MM.1S (cell line): ENCODE results near the gene PUSL1.

Experiments used
- DNase-seq: peaks from one replicate; pipeline ENCODE4 v3.0.0-alpha.2; 2015
- H2AFZ ChIP-seq: fragments of 300-600 bp; sonication (generic); 2 replicates; pipeline ENCODE4 v1.6.0; 2016; ENCODE audit warnings: antibody characterized with exemption, low read length
- H3F3A ChIP-seq: fragments of 300-600 bp; sonication (generic); 2 replicates; pipeline ENCODE4 v1.6.1; 2016; ENCODE audit warnings: mild to moderate bottlenecking, antibody characterized with exemption, low read length, moderate library complexity, mixed read lengths; ENCODE audit not compliant: insufficient read depth
- H3K27ac ChIP-seq: fragments of 300-600 bp; sonication (generic); 2 replicates; pipeline ENCODE4 v1.5.1; 2016; ENCODE audit warnings: mild to moderate bottlenecking, low read length
- H3K27me3 ChIP-seq: fragments of 300-600 bp; sonication (generic); replicated peaks from 2 replicates; pipeline ENCODE4 v1.6.0; 2016; ENCODE audit warnings: low read length; ENCODE audit not compliant: insufficient read depth
- H3K36me3 ChIP-seq: fragments of 300-600 bp; sonication (generic); replicated peaks from 2 replicates; pipeline ENCODE4 v1.6.1; 2016; ENCODE audit warnings: mild to moderate bottlenecking, low read length, mixed read lengths; ENCODE audit not compliant: insufficient read depth
- H3K4me1 ChIP-seq: fragments of 300-600 bp; sonication (generic); 2 replicates; pipeline ENCODE4 v1.6.1; 2016; ENCODE audit warnings: low read length, mixed read lengths
- H3K4me2 ChIP-seq: fragments of 300-600 bp; sonication (generic); 2 replicates; pipeline ENCODE4 v1.6.0; 2016; ENCODE audit warnings: low read depth, low read length
- H3K4me3 ChIP-seq: fragments of 300-600 bp; sonication (generic); 2 replicates; pipeline ENCODE4 v1.5.1; 2016; ENCODE audit warnings: low read length, mixed read lengths
- H3K79me2 ChIP-seq: fragments of 300-600 bp; sonication (generic); 2 replicates; pipeline ENCODE4 v1.6.1; 2016; ENCODE audit warnings: mixed run types, low read length, mixed read lengths
- H3K9ac ChIP-seq: fragments of 300-600 bp; sonication (generic); 2 replicates; pipeline ENCODE4 v1.6.1; 2016; ENCODE audit warnings: low read length, mixed read lengths
- H3K9me2 ChIP-seq: fragments of 300-600 bp; sonication (generic); replicated peaks from 2 replicates; pipeline ENCODE4 v1.6.1; 2016; ENCODE audit warnings: mild to moderate bottlenecking, low read length, mixed read lengths; ENCODE audit not compliant: insufficient read depth
- H3K9me3 ChIP-seq: fragments of 300-600 bp; sonication (generic); replicated peaks from 2 replicates; pipeline ENCODE4 v1.6.1; 2016; ENCODE audit warnings: mild to moderate bottlenecking, low read length, mixed read lengths; ENCODE audit not compliant: insufficient read depth
- H4K20me1 ChIP-seq: fragments of 300-600 bp; sonication (generic); 2 replicates; pipeline ENCODE4 v1.6.1; 2016; ENCODE audit warnings: mild to moderate bottlenecking, low read length, moderate library complexity, mixed read lengths; ENCODE audit not compliant: insufficient read depth
- CTCF ChIP-seq: fragments of 300-600 bp; sonication (generic); IDR thresholded peaks from 2 replicates; pipeline ENCODE4 v1.5.1; 2016; ENCODE audit warnings: antibody characterized with exemption, low read length, mixed read lengths
- EZH2 ChIP-seq: fragments of 300-600 bp; sonication (generic); optimal IDR thresholded peaks from 2 replicates; pipeline ENCODE3; 2017; ENCODE audit warnings: low read depth, mild to moderate bottlenecking, antibody characterized with exemption, low read length, mixed read lengths
- EZH2phosphoT487 ChIP-seq: fragments of 300-600 bp; sonication (generic); IDR thresholded peaks from 2 replicates; pipeline ENCODE4 v1.6.1; 2018; ENCODE audit warnings: antibody characterized with exemption, low read length

The PUSL1 gene

DNA sequence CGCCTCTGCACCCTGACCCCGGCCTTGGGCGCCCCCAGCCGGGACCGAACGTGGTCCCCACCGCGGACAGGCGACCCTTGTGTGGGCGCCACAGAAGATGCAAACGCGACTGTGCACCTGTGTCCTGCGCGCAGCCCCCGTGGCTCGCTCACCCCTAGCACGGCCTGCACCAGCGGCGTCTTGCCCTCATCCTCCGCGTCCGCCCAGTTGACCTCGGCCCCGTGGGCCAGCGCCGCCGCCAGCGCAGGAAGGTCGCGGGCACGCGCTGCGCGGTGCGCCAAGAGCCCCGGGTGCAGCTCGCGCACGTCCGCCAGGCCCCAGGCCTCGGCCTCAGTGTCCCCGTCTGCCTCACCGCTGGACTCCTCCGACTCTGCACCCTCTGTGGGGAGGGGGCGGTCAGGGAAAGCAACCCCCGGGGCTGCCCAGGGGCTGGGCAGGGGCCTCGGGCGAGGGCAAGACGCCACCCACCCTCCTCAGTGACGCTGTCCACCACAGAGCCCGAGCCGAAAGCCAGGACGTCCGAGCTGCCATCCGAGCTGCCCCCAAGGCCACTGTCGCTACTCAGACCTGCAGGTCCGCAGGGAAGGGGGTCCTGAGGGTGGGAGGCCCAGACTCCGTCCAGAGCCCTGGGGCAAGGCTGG, 14.0 kb upstream of the PUSL1 start:
- Histone ChIP-seq H3K36me3 (no peaks in the 10 kb centered on the region), H2AFZ (no peak overlapping the region), H3K4me3 (no peak overlapping the region), H3K27ac (no peak overlapping the region), H3K4me1 (no peaks in the 10 kb centered on the region), H3K9ac (no peak overlapping the region), H3F3A (no peaks in the 10 kb centered on the region), H3K4me2 (no peak overlapping the region), H3K9me2 (no peaks in the 10 kb centered on the region), H3K79me2 (no peaks in the 10 kb centered on the region), H3K27me3 (no peaks in the 10 kb centered on the region), H3K9me3 (no peaks in the 10 kb centered on the region), H4K20me1 (no peaks in the 10 kb centered on the region)
- DNase-seq = no peak
- no peak for TF ChIP-seq EZH2
- no peak for TF ChIP-seq EZH2phosphoT487
- TF ChIP-seq CTCF = no peak

DNA sequence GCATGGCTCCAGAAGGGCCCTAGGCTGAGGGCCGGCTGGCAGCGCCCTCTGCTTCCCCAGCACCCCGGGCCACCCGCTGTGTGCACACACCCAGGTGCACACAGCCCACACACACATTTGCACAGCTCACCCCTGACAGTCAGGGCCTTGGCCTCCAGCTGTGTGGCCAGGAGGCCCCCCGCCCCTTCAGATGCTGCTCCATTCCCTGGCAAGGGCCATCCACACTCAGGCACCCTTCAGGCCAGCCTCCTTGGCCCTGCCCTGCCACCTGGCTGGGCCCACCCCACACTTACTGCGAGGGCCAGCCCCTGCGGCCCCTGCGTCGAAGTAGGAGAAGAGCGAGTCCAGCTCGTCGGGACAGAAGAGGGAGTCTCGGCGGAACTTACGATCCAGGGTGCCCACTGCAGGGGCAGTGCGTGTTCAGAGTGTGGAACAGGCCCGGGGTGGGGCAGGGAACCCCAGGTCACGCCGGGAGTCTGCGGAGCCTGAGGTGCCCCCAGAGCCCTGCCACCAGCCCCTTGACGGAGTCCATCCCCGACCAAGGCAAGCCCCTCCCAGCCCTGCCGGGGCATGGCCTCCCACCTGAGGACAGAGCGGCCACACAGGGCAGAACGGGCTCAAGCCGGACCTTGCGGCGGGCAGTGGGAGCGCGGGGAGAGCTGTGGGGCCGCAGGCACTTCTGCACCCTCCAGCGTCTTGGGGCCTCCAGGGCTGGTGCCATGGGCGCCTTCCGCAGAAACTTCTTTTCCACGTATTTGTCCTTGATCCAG, 13.1 kb upstream of the PUSL1 start:
- Histone ChIP-seq H3K4me2 (no peak overlapping the region), H3K9ac (no peak overlapping the region), H3K4me1 (no peaks in the 10 kb centered on the region), H4K20me1 (no peaks in the 10 kb centered on the region), H3K79me2 (no peaks in the 10 kb centered on the region), H3K4me3 (no peak overlapping the region), H3K27ac (no peak overlapping the region), H3F3A (no peaks in the 10 kb centered on the region), H3K27me3 (no peaks in the 10 kb centered on the region), H3K9me2 (no peaks in the 10 kb centered on the region), H3K9me3 (no peaks in the 10 kb centered on the region), H3K36me3 (no peaks in the 10 kb centered on the region), H2AFZ (no peak overlapping the region)
- TF ChIP-seq EZH2 (no peak), EZH2phosphoT487 (no peak), CTCF (no peak)
- no peak for DNase-seq

- no peaks in the 10 kb centered on the region for H3K36me3 ChIP-seq
- no peaks in the 10 kb centered on the region for H3K9me2 ChIP-seq
Measured at GRCh38 chr1:1296070-1297061, 12.0 kb upstream of the PUSL1 start.

More at GRCh38 chr1:1296070-1297061, 12.0 kb upstream of the PUSL1 start:
- H2AFZ ChIP-seq = no peak overlapping the region
- H3F3A ChIP-seq = no peaks in the 10 kb centered on the region
- H4K20me1 ChIP-seq = no peaks in the 10 kb centered on the region
- no peak overlapping the region for H3K9ac ChIP-seq
- H3K9me3 ChIP-seq = no peaks in the 10 kb centered on the region
- DNase-seq = no peak
- no peak overlapping the region for H3K4me2 ChIP-seq
- H3K27ac ChIP-seq = no peak overlapping the region
- TF ChIP-seq EZH2 (no peak), EZH2phosphoT487 (no peak), CTCF (no peak)
- no peaks in the 10 kb centered on the region for H3K79me2 ChIP-seq
- H3K27me3 ChIP-seq = no peaks in the 10 kb centered on the region
- no peak overlapping the region for H3K4me3 ChIP-seq
- no peaks in the 10 kb centered on the region for H3K4me1 ChIP-seq
